Neuronal stem cell (in vitro differentiated cells): ENCODE measurements around the gene SLC2A4.

Experiments used
- DNase-seq: peaks from one replicate; pipeline ENCODE4 v3.0.0-alpha.2; 2013; ENCODE audit warnings: low spot score
- H2AFZ ChIP-seq: one replicate; pipeline ENCODE4 v1.6.1; 2013; ENCODE audit warnings: mild to moderate bottlenecking, low read length, inconsistent platforms
- H2AK5ac ChIP-seq: 2 replicates; pipeline ENCODE4 v1.6.1; 2013; ENCODE audit warnings: low read depth, mild to moderate bottlenecking, inconsistent platforms, low read length, moderate library complexity, mixed read lengths
- H2BK120ac ChIP-seq: 2 replicates; pipeline ENCODE4 v1.6.1; 2013; ENCODE audit warnings: low read depth, mild to moderate bottlenecking, inconsistent platforms, low read length, moderate library complexity, mixed read lengths
- H2BK12ac ChIP-seq: one replicate; pipeline ENCODE4 v1.6.1; 2013; ENCODE audit warnings: low read length, inconsistent platforms
- H2BK15ac ChIP-seq: 2 replicates; pipeline ENCODE4 v1.6.1; 2013; ENCODE audit warnings: mild to moderate bottlenecking, low read length, inconsistent platforms, mixed read lengths
- H2BK5ac ChIP-seq: one replicate; pipeline ENCODE4 v1.6.1; 2013; ENCODE audit warnings: inconsistent platforms, mild to moderate bottlenecking, low read length, moderate library complexity
- H3K14ac ChIP-seq: one replicate; pipeline ENCODE4 v1.6.1; 2013; ENCODE audit warnings: low read length, inconsistent platforms
- H3K18ac ChIP-seq: 2 replicates; pipeline ENCODE4 v1.6.1; 2013; ENCODE audit warnings: low read length, inconsistent platforms
- H3K23ac ChIP-seq: 2 replicates; pipeline ENCODE4 v1.6.1; 2013; ENCODE audit warnings: low read depth, mild to moderate bottlenecking, mixed read lengths, low read length, inconsistent platforms; ENCODE audit not compliant: poor library complexity
- H3K27ac ChIP-seq: replicated peaks from 3 replicates; pipeline ENCODE4 v1.5.1; 2013; ENCODE audit warnings: low read length, inconsistent platforms
- H3K27me3 ChIP-seq, 3 experiments: 2 replicates each; pipeline ENCODE4 v1.6.1; 2013; ENCODE audit warnings: low read length in 3 of 3, mild to moderate bottlenecking in 2 of 3, inconsistent platforms in 1 of 3, low read depth in 1 of 3, mixed read lengths in 1 of 3, moderate library complexity in 1 of 3; ENCODE audit not compliant: control insufficient read depth in 3 of 3, insufficient read depth in 3 of 3
- H3K36me3 ChIP-seq, 2 donors: replicated peaks in 1 of 2; 2 replicates each; pipeline ENCODE4 v1.6.1; 2013; ENCODE audit warnings: low read length in 2 of 2; ENCODE audit not compliant: control insufficient read depth in 2 of 2, insufficient read depth in 2 of 2
- H3K4ac ChIP-seq: 2 replicates; pipeline ENCODE4 v1.6.1; 2013; ENCODE audit warnings: inconsistent platforms, mild to moderate bottlenecking, low read length, moderate library complexity
- H3K4me1 ChIP-seq, 2 donors: 1 replicate in 1 of 2; 2 replicates in 1 of 2; pipeline ENCODE4 v1.6.1; 2013; ENCODE audit warnings: low read length in 2 of 2, low read depth in 1 of 2; ENCODE audit not compliant: control insufficient read depth in 2 of 2, insufficient read depth in 1 of 2
- H3K4me2 ChIP-seq: one replicate; pipeline ENCODE4 v1.6.1; 2013; ENCODE audit warnings: mild to moderate bottlenecking, low read length, inconsistent platforms; ENCODE audit not compliant: insufficient read depth, poor library complexity, severe bottlenecking
- H3K4me3 ChIP-seq, 2 donors: 2 replicates each; pipeline ENCODE4 v1.5.1; 2013; ENCODE audit warnings: low read length in 2 of 2, mild to moderate bottlenecking in 2 of 2, inconsistent platforms in 1 of 2, moderate library complexity in 1 of 2
- H3K79me1 ChIP-seq: one replicate; pipeline ENCODE4 v1.6.1; 2013; ENCODE audit warnings: low read depth, mild to moderate bottlenecking, inconsistent platforms, low read length, moderate library complexity
- H3K9ac ChIP-seq: one replicate; pipeline ENCODE4 v1.6.1; 2013; ENCODE audit warnings: mild to moderate bottlenecking, low read depth, low read length, inconsistent platforms; ENCODE audit not compliant: poor library complexity
- H3K9me3 ChIP-seq, 2 donors: replicated peaks in 1 of 2; 2 replicates each; pipeline versions ENCODE3 to v1.6.1; 2013; ENCODE audit warnings: low read length in 2 of 2, mild to moderate bottlenecking in 2 of 2, inconsistent platforms in 1 of 2, low read depth in 1 of 2, mixed read lengths in 1 of 2, moderate library complexity in 1 of 2; ENCODE audit not compliant: control insufficient read depth in 2 of 2, insufficient read depth in 1 of 2
- H4K8ac ChIP-seq: one replicate; pipeline ENCODE4 v1.6.1; 2013; ENCODE audit warnings: low read depth, mild to moderate bottlenecking, inconsistent platforms, low read length, moderate library complexity
- H4K91ac ChIP-seq: one replicate; pipeline ENCODE4 v1.6.1; 2013; ENCODE audit warnings: low read length, low read depth, mild to moderate bottlenecking, inconsistent platforms; ENCODE audit not compliant: poor library complexity
- WGBS, 2 donors: extraction: QIAGEN DNeasy Blood & Tissue Kit; methylation state at CpG; one replicate each; pipeline ENCODE4 v1.1.7; 2013; ENCODE audit warnings: missing lambda C conversion rate in 2 of 2, mixed read lengths in 1 of 2; ENCODE audit not compliant: insufficient read length in 2 of 2, insufficient replicate concordance in 1 of 2; ENCODE audit errors: extremely low coverage in 2 of 2; 5-methylcytosine and 5-hydroxymethylcytosine counted together

SLC2A4 gene

GRCh38 chr17:7234083-7234951 is 47.2 kb upstream of the SLC2A4 start, which contains the start of gene DVL2:
Gene DVL2, minus strand, starts transcription at chr17:7234517. Its CDS starts 255 bp downstream, at chr17:7234262.
- peak within 1 kb of the TSS; percentile 82 to 97 for H3K4me3 ChIP-seq
- peak within 1 kb of the TSS; percentile 70 for H2BK15ac ChIP-seq
- no peak within 1 kb of the TSS for H3K4ac ChIP-seq
- no peak within 1 kb of the TSS for H2BK120ac ChIP-seq
- DNase-seq = peak; percentile 92
- H3K36me3 ChIP-seq = peaks cover 41 to 58% of the 10 kb centered on the region in 2 donors
- peaks cover 24% of the 10 kb centered on the region for H3K79me1 ChIP-seq
- peak within 1 kb of the TSS; percentile 100 for H3K23ac ChIP-seq
- no peak within 1 kb of the TSS for H4K91ac ChIP-seq
- peak within 1 kb of the TSS; percentile 90 for H3K27ac ChIP-seq
- H3K14ac ChIP-seq = peak within 1 kb of the TSS; percentile 86
- WGBS, 2 donors = no CpG with 5 or more reads among the region's 72 CpGs
- H2BK12ac ChIP-seq = no peak within 1 kb of the TSS
- no peaks in the 10 kb centered on the region for H3K9me3 ChIP-seq
- peaks cover 15 to 21% of the 10 kb centered on the region in 2 donors for H3K4me1 ChIP-seq
- H2AFZ ChIP-seq = peak within 1 kb of the TSS; percentile 93
- peak within 1 kb of the TSS; percentile 78 for H3K4me2 ChIP-seq
- H3K9ac ChIP-seq = peak within 1 kb of the TSS; percentile 96
- H3K18ac ChIP-seq = peak within 1 kb of the TSS; percentile 96
- H2BK5ac ChIP-seq = peak within 1 kb of the TSS; percentile 98
- no peak within 1 kb of the TSS for H4K8ac ChIP-seq
- H3K27me3 ChIP-seq = no peaks in the 10 kb centered on the region
- peak within 1 kb of the TSS; percentile 77 for H2AK5ac ChIP-seq

- Histone ChIP-seq H3K4me1 (peaks cover 15 to 31% of the 10 kb centered on the region in 2 donors), H3K27me3 (no peaks in the 10 kb centered on the region), H4K8ac (no peak overlapping the region), H2BK5ac (no peak overlapping the region), H2BK15ac (no peak overlapping the region), H2BK120ac (no peak overlapping the region), H3K9me3 (no peaks in the 10 kb centered on the region), H3K4me3 (peak overlapping the region in 1 of 2 donors; percentile 33), H3K79me1 (peaks cover 14% of the 10 kb centered on the region), H3K14ac (no peak overlapping the region), H2BK12ac (no peak overlapping the region), H3K4me2 (no peak overlapping the region), H4K91ac (no peak overlapping the region), H3K27ac (no peak overlapping the region), H3K9ac (no peak overlapping the region), H2AK5ac (no peak overlapping the region), H2AFZ (no peak overlapping the region), H3K4ac (no peak overlapping the region), H3K23ac (no peak overlapping the region), H3K18ac (no peak overlapping the region), H3K36me3 (peaks cover 36 to 52% of the 10 kb centered on the region in 2 donors)
- DNase-seq = no peak
- WGBS, 2 donors = no CpG with 5 or more reads among the region's 22 CpGs
Measured at GRCh38 chr17:7235693-7236665, 45.5 kb upstream of the SLC2A4 start.

DNA sequence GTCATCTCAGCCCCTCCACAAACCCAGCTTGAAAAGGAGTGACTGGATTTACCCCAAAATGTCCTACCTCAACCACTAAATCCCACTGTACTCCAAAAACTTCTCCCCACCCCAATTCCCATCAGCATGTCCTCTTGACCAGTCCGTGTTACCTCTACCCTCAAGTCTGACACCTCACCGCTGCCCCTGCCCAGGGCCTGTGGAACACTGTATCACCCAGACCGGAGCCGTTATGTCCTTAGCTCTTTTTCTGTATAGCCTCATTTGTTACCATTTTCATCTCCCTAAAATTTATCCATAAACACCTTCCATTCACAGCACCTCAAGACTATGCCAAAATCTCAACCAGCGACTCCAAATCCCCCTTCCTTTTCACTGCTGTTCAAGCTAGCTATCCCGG is 44.7 kb upstream of the SLC2A4 start:
- no peaks in the 10 kb centered on the region for H3K27me3 ChIP-seq
- DNase-seq = no peak
- no peak overlapping the region for H2BK5ac ChIP-seq
- H4K8ac ChIP-seq = no peak overlapping the region
- H3K9ac ChIP-seq = no peak overlapping the region
- 100% methylated on average over 1 of the region's 6 CpGs; no CpG with 5 or more reads in 1 of the 2 donors for WGBS, 2 donors
- peaks cover 16% of the 10 kb centered on the region for H3K79me1 ChIP-seq
- H3K9me3 ChIP-seq = no peaks in the 10 kb centered on the region
- H3K18ac ChIP-seq = no peak overlapping the region
- H2BK15ac ChIP-seq = no peak overlapping the region
- H3K4me3 ChIP-seq = peak overlapping the region in 1 of 2 donors; percentile 93
- no peak overlapping the region for H3K4me2 ChIP-seq
- no peak overlapping the region for H3K23ac ChIP-seq
- H4K91ac ChIP-seq = no peak overlapping the region
- no peak overlapping the region for H3K27ac ChIP-seq
- no peak overlapping the region for H2AK5ac ChIP-seq
- H3K14ac ChIP-seq = no peak overlapping the region
- peaks cover 17 to 31% of the 10 kb centered on the region in 2 donors for H3K4me1 ChIP-seq
- H2BK120ac ChIP-seq = no peak overlapping the region
- H3K4ac ChIP-seq = no peak overlapping the region
- no peak overlapping the region for H2AFZ ChIP-seq
- H2BK12ac ChIP-seq = no peak overlapping the region
- H3K36me3 ChIP-seq = peaks cover 38 to 55% of the 10 kb centered on the region in 2 donors
